Pancreas (tissue), 10 donors: ENCODE data around the gene LAMTOR4. TPM values are rescaled to one million over a fixed set of nuclear protein-coding genes. Genes with fewer than 3 reads are reported as not detected.

Experiments
- ATAC-seq, 4 donors: fragments of 200-7000 bp; cut with Tn5 transposase; one replicate each; pipeline versions ENCODE4 v1.8.0 to v1.9.1; 2020; ENCODE audit warnings: mild to moderate bottlenecking in 4 of 4, moderate library complexity in 4 of 4
- DNase-seq, 6 donors: peaks; one replicate each; pipeline ENCODE4 v3.0.0-alpha.2; 2020
- FAIRE-seq: peaks from 2 replicates; lab custom pipeline; 2012; peaks lifted over from hg19 to GRCh38; lab: Jason Lieb, UNC
- H3K27ac ChIP-seq, 4 donors: fragments of 200-600 bp; sonication (generic); 1 replicate in 3 of 4; 2 replicates in 1 of 4; pipeline versions ENCODE4 v1.5.0 to v1.8.0; 2020
- H3K27me3 ChIP-seq, 4 donors: fragments of 200-600 bp; one replicate each; pipeline ENCODE4 v1.8.0; 2021
- H3K36me3 ChIP-seq, 3 donors: fragments of 200-600 bp; sonication (generic) in 1 of 3; one replicate each; pipeline versions ENCODE4 v1.5.0 to v1.8.0; 2020 to 2021
- H3K4me1 ChIP-seq, 3 donors: fragments of 200-600 bp; one replicate each; pipeline ENCODE4 v1.8.0; 2021
- H3K4me3 ChIP-seq, 4 donors: fragments of 200-600 bp; sonication (generic) in 2 of 4; one replicate each; pipeline versions ENCODE4 v1.5.0 to v1.8.0; 2020 to 2021
- H3K9me3 ChIP-seq, 4 donors: fragments of 200-600 bp; one replicate each; pipeline ENCODE4 v1.8.0; 2021
- CTCF ChIP-seq, 4 donors: fragments of 200-600 bp; sonication (generic) in 3 of 4; IDR thresholded peaks; one replicate each; pipeline versions ENCODE4 v1.5.0 to v1.8.0; 2021; ENCODE audit warnings: antibody characterized with exemption in 4 of 4
- WGBS, 2 donors: extraction: QIAGEN DNeasy Blood & Tissue Kit; methylation state at CpG; one replicate each; pipeline ENCODE4 v1.1.7; 2013; 5-methylcytosine and 5-hydroxymethylcytosine counted together
- intact Hi-C, 3 donors: fragments of 100-400 bp; cut with DNase I; formaldehyde crosslinking; loops; one replicate each; pipeline versions ENCODE4 v1.11.1 to v1.14.2; 2022
- polyA plus RNA-seq, 2 donors: library from polyadenylated mRNA; stranded (reverse); fragments of 200-250 nt; gene quantifications; one replicate each; pipeline ENCODE4 v1.2.3, GENCODE V29; 2013
- total RNA-seq, 6 donors: library from RNA; stranded (reverse); fragmentation: NEBNext Ultra II Directional in 4 of 6; extraction: Animal tissue kit (Norgen Biotek cat#: 25700) in 4 of 6; gene quantifications; one replicate each; pipeline versions ENCODE4 v1.2.1 to v1.2.4, GENCODE V29; 2021 to 2023
- donor health status: healthy with polysubstance abuse.
- donor health status: DM: no; HTN: no; CAD: no; lungs with moderate emphysema.
- donor health status: DM: no; HTN: no; CAD: no.
- donor health status: control.
- donor health status: control.
- donor health status: Bipolar disorder and iron deficiency.
- donor health status: DM: yes; HTN: yes; CAD: no.
- donor health status: DM: no; HTN: no; CAD: no.
- donor health status: DM: no; HTN: no; CAD: no.
- donor health status: DM: yes; HTN: yes; CAD: no.

LAMTOR4 gene
- total and polyA plus RNA-seq, 8 donors: 43.8 to 209 (median 55.6) TPM

- intact Hi-C loops: loop anchor here in 1 of 3 donors (10.0 kb wide), 1 partner anchor 84 kb away; the partner anchor contains the start of gene PVRIG
- WGBS, 2 donors: 3 to 5% methylated on average over 24 of the region's 24 CpGs
Measured at GRCh38 chr7:100130608-100131453, 17.9 kb upstream of the LAMTOR4 start.

GRCh38 chr7:100132126-100132525 is 16.6 kb upstream of the LAMTOR4 start:
- Histone ChIP-seq H3K27ac (no peak overlapping the region), H3K4me3 (peak overlapping the region in 1 of 4 donors; percentile 2), H3K36me3 (no peaks in the 10 kb centered on the region), H3K27me3 (no peaks in the 10 kb centered on the region), H3K9me3 (no peaks in the 10 kb centered on the region), H3K4me1 (peaks cover 0 to 9% (median 0%) of the 10 kb centered on the region in 3 donors)
- DNase-seq (no peak), FAIRE-seq (no peak), ATAC-seq (no peak)
- no peak for TF ChIP-seq CTCF (IDR thresholded peaks at IDR 0.05)
- 58 to 59% methylated on average over 7 of the region's 7 CpGs for WGBS, 2 donors
- intact Hi-C loops: loop anchor here in 1 of 3 donors (10.0 kb wide), 1 partner anchor 83 kb away; the partner anchor contains the start of gene PVRIG

More at GRCh38 chr7:100130608-100131453, 17.9 kb upstream of the LAMTOR4 start:
- Histone ChIP-seq H3K36me3 (no peaks in the 10 kb centered on the region), H3K27me3 (no peaks in the 10 kb centered on the region), H3K4me1 (peaks cover 0 to 10% (median 4%) of the 10 kb centered on the region in 3 donors), H3K27ac (peak overlapping the region; percentile 41 to 78 (median 60)), H3K4me3 (peak overlapping the region in 2 of 4 donors; percentile 17 to 36), H3K9me3 (no peaks in the 10 kb centered on the region)
- TF ChIP-seq CTCF (IDR thresholded peaks at IDR 0.05): peak; percentile 64 to 81 (median 69)
- ATAC-seq: peak; percentile 39 to 55 (median 53)
- peak; percentile 77 to 94 (median 88) for DNase-seq
- no peak for FAIRE-seq

DNA sequence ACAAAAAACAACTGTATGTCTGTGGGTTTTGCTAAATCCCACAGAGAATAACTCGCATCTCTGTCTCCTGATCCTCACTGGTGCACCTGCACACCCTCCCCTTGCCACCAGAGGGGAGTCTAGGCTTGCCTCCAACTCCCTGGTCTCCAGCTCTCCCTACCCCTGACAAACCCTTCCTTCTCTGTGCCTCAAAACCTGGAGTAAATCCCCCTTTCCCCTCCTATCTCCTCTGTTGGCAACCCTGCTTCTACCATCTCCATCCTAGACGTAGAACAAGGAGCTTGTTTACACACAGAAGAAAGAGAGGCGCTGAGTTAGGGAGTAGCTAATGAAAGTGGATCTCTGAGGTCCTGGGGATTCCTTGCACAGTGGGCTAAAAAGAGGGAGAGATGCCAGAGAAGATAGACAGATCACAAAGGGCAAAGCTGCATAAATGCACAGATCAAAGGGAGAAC is 16.0 kb upstream of the LAMTOR4 start:
- TF ChIP-seq CTCF (IDR thresholded peaks at IDR 0.05): peak; percentile 42 to 83 (median 74)
- Histone ChIP-seq H3K4me1 (peaks cover 0 to 9% (median 0%) of the 10 kb centered on the region in 3 donors), H3K36me3 (no peaks in the 10 kb centered on the region), H3K27me3 (no peaks in the 10 kb centered on the region), H3K27ac (no peak overlapping the region), H3K9me3 (no peaks in the 10 kb centered on the region), H3K4me3 (peak overlapping the region in 1 of 4 donors; percentile 1)
- 14 to 19% methylated on average over 3 of the region's 3 CpGs for WGBS, 2 donors
- FAIRE-seq (no peak), DNase-seq (peak in 5 of 6 donors; percentile 50 to 70 (median 64)), ATAC-seq (peak; percentile 69 to 84 (median 81))
- intact Hi-C loops: loop anchor here in 1 of 3 donors (10.0 kb wide), 1 partner anchor 82 kb away; the partner anchor contains the start of gene PVRIG

DNA sequence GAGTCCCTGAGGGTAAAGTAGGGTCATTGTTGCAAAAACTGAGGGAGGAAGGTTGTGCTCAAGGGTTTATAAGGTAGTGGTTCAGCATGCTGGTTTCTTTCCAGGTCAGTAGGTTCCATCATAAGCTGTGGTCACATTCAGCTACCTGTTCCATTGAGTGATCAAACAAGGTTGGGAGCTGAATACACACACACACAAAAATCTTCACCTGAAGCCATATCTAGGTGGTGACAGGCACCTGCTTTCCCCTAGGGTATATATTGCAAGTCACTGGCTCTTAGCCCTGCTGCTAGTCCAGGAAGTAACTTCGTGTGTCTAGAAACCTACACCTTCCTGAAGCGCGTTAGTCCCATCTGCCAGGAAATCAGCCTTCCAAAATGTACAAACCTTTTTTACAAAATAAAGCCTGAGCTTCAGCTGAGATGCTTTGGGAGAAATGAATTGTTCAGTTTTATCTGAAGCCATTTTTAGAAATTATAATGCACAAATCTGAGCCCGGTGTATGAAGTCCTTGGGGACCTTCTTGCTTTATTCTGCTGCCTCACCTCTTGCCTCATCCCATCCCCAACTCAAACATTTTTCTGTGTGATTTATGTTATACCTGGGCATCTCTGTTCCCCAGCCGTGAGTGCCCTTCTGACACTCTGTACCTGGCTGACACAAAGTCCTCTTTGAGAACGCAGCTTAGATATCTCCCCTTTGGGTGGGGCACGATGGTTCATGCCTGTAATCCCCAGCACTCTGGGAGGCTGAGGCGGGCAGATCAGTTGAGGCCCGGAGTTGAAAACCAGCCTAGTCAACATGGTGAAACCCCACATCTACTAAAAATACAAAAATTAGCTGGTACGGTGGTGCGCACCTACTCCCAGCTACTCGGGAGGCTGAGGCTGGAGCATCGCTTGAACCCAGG is 10.6 kb upstream of the LAMTOR4 start:
- Histone ChIP-seq H3K9me3 (no peaks in the 10 kb centered on the region), H3K36me3 (no peaks in the 10 kb centered on the region), H3K4me3 (no peak overlapping the region), H3K27me3 (no peaks in the 10 kb centered on the region), H3K4me1 (no peaks in the 10 kb centered on the region), H3K27ac (no peak overlapping the region)
- 82 to 85% methylated on average over 13 of the region's 13 CpGs for WGBS, 2 donors
- no peak for DNase-seq
- no peak for FAIRE-seq
- ATAC-seq: peak in 1 of 4 donors; percentile 17
- intact Hi-C loops: loop anchor here in 1 of 3 donors (10.0 kb wide), 1 partner anchor 77 kb away; the partner anchor contains the start of gene PVRIG
- TF ChIP-seq CTCF (IDR thresholded peaks at IDR 0.05): no peak
